KG1 (cell line): ENCODE data around the gene GTSF1L.
"Not testable (repeated sequence)": the region's sequence is repeated elsewhere in the genome, so short reads cannot be mapped to it uniquely, and the experiment has no call there.

Experiments used
- DNase-seq: peaks from one replicate; lab custom pipeline; 2025; lab: John Stamatoyannopoulos, UW

GTSF1L gene

GRCh38 chr20:43726811-43727338, at the start of gene GTSF1L:
TSS of gene GTSF1L (minus strand) at chr20:43727002. CDS start at chr20:43726694, 308 bp downstream.
- DNase-seq: no peak

DNA sequence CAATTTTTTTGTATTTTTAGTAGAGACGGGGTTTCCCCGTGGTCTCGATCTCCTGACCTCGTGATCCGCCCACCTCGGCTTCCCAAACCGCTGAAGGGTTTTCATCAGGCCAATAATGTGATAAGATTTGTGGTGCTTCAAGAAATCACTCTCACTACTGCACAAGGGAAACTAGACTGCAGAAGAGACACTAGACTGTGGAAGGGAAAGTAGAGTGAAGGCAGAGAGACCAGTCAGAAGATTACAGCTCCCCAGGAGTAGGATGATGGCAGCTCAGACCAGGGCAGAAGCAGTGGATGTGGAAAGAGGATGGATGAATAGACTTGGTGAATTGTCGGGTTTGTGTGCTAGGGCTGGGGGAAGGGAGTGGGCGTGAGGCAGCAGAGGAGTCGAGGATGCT, 48.0 kb upstream of the GTSF1L start:
- no peak for DNase-seq

- DNase-seq: no peak
These were observed 44.8 kb upstream of the GTSF1L start for GRCh38 chr20:43771503-43772190.

- no peak for DNase-seq
These were observed 43.5 kb upstream of the GTSF1L start for GRCh38 chr20:43770342-43770741.

DNA sequence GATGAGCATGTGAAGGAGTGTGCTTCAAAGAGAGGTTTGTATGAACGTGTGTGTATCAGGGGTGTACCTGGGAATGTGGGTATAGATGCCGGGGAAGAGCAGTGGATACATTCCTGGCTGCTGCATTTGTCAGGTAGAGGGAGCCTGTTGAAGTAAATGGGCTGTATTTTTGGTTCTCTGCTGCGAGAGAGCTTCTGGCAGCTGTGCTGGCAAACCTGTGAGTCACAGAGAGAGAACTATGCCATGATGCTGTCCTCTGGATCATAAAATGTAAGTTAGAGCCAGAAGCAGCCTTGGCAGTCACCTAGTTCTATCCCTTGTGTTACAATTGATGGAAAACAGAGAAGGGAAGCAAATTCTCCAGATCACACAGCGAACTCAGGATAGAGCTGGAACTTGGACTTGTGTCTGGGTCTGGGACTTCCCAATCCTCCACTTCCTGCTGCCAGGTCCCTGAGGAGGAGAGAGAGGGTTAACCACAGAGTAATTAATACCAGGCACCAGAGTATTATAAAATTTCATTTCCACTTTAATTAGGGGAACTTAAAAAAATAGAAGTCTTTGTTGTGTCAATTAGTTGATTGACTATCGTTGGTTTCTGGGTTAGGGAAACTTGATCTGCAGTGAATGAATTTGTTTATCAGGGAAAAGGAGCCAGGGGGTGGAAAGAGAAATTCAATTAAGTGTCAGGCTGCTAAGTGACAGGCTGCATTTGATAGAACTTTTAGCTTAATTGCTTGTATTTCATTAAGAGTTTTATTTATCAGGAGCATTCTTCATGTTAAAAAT, 41.1 kb upstream of the GTSF1L start:
- no peak for DNase-seq

DNA sequence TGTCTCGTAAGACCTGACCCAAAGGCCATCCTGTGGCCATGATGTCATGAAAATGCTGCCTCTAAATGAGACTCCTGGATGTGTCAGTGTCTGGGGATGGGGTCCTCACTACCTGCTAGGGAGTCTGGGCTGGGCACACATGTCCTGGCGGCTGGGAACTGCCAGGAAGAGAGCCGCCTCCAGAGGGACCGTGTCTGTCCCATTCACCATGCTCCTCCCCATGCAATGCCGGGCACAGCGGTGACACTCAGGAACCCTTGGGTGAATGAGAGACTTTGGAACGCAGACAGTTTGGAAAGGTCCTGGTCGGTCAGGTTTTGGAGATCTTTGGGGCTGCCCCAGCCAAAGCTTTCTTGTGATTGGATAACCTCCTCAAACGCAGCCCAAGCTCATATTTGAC, 40.1 kb upstream of the GTSF1L start:
- no peak for DNase-seq

- no peak for DNase-seq
These were observed 39.6 kb upstream of the GTSF1L start for GRCh38 chr20:43766385-43766784.

- no peak for DNase-seq
These were observed 39.1 kb upstream of the GTSF1L start for GRCh38 chr20:43765916-43766315.

- DNase-seq: no peak
These were observed 36.1 kb upstream of the GTSF1L start for GRCh38 chr20:43762911-43763310.

- no peak for DNase-seq
These were observed 34.9 kb upstream of the GTSF1L start for GRCh38 chr20:43761386-43762340.

DNA sequence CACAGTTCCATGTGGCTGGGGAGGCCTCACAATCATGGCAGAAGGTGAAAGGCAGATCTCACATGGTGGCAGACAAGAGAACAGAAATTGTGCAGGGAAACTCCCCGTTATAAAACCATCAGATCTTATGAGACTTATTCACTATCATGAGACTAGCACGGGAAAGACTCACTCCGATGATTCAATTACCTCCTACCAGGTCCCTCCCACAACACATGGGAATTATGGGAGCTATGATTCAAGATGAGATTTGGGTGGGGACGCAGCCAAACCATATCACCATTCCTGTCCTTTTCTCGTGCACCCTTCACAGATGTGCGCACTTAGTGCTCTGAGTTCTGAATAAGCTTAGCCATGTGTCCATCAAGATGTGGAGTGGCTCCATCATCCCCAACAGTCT, 31.1 kb upstream of the GTSF1L start:
- not testable (repeated sequence) for DNase-seq

DNA sequence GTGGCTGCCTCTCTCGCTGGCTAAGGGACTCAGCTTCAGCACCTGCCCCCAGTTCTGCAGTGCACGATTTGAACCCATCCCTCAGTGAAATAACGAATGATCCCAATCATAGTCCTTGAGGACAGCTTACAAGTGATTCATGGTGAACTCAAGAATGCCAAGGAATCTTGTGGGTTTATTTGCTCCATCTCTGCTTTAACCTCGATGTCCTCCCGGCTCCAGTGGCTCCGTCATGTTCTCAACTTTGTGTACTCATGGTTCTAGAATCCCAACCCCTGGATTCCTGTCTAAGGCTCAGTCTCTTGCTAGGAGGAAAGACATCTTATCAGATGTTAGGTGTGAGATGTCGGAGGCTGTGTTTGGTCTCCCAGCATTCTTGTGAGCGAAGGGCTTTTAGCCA, 29.0 kb upstream of the GTSF1L start:
- DNase-seq: no peak

DNA sequence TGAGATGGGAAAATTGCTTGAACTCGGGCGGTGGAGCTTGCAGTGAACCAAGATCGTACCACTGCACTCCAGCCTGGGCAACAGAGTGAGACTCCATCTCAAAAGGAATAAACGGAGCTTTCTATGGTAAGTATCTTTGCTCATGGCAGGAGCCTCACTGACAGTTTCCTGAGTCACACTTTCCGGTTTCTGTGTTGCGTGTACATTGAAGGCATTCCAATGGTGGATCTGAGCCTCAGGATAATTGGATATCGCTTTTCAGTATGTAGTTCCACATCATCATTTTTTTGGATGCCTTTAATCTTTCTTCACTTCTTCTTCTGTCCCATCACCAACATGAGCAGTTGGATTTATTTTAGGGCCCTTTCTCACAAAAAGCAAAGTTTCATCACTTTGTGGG, 28.6 kb upstream of the GTSF1L start:
- no peak for DNase-seq

DNA sequence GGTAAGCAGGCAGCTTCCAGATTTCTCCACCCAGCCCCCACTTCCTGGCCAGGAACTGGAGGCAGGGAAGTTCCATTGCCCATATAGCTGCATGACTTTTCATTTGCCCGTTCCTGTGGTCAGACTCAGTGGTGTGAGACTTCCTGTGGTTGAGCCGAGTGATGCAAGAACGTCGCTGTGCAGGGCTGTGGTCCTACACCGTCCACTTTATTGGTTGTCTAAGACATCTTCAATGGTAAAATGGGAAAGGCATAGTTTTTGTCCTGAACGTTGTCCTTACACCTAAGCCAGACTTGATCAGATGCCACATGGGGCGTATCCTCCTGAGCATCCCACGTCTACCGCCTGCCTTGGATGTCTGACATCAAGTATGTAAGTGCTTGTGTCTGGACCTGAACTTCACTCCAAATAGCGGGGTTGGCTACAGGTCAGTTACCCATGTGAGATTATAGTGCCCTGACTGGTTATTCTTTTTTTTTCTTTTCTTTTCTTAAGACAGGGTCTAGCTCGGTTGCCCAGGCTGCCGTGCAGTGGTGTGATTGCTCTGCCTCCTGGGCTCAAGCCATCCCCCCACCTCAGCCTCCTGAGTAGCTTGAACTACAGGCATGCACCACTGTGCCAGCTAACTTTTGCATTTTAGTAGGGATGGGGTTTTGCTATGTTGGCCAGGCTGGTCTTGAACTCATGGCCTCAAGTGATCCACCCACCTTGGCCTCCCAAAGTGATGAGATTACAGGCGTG, 25.9 kb upstream of the GTSF1L start:
- no peak for DNase-seq

DNA sequence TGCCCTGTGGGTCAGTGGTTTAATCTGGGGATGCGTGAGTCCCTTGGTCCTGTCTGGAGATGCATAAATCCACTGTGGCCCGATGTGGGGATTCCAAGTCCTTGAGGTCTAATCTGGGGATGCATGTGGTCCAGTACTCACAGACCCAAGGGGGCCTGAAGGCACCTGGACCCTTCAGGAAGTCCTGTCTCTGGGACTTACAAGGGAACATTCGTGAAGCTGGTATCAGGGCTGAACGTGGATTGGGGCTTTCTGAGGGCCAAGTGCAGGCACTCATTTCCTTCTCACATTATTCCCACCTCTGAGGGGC, 25.2 kb upstream of the GTSF1L start:
- no peak for DNase-seq

DNA sequence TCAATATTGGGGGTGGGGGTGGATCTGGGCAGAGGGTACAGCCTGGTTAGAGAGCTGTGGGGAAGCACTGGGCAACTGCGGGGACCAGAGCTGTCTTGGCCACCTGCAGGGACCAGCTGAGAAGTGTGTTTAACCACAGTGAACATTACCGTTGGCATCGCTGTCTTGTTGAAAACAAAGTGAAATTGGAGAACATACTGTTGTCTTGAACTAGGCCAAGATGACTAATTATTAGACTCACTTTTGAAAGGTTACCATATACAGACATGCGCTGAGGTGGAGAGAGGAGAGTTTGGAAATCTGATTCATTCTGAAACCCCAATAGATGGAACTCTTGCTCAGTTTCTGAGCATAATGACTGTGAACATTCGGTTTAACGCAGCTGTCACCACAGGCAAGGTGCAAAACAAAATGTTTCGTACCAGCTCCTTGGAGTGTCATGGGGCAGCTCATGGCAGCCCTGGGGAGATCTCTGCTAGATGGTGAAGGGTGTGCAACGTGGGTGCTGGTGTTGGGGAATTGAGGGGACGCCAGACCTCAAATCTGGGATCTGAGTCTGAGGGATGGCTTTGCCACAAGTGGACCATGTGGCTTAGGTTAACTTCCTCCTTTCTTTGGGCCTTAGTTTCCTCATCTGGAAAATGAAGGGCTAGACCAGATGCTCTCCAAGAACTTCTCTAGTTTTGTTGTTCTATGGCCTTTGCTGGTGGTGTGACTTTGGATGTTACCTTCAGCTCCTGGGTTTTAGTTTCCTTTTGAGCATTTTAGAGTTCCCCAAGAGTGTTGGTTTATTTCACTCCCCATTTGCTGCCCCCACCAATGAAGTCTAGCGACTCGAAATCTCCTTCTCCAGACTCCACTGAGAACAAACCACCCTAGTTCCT, 24.6 kb upstream of the GTSF1L start:
- no peak for DNase-seq

DNA sequence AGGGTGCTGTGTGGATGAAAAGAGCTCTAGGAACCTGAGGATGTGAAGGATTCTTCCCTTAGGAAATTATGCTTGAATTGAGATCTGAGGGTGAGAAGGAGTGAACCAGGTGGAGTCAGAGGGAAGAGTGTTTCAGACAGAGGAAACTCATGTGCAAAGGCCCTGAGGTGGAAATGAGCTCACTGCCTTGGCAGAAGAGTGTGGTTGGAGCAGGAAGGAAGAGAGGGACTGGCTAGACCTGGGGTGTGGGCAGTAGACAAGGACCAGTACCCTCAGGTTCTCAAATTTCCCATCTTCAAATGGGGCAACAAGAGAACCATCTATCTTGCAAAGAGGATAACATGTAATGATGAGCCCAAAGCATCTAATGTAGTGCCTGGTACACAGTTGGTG, 24.0 kb upstream of the GTSF1L start:
- DNase-seq: no peak

DNA sequence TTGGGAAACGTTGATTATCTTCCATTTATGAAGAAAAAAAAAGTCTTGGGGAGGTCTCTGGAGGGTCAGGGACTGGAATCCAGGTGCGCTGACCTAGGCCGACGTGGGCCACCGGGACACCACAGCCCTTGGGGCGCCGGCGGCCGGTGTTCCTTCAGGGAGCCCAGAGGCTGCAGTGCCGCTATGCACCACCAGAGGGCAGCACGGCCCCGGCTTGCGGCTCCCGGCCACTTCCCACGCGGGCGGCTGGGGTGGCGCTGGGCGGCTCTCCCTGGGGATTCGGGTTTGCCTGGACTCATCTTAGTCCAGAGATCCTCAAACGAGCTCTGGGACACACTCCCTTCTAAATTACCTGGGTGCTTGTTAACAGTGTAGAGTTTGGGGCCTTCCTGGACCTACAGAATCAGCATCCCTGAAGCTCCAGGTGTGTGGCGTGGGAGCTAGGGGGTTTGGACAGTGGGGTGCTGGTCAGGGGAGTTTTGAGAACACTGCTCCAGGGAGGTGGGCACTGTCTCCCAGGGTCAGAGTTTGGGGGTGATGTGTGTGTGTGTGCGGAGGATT, 23.0 kb upstream of the GTSF1L start:
- DNase-seq: peak; percentile 47

GRCh38 chr20:43748274-43748673, 21.5 kb upstream of the GTSF1L start:
- no peak for DNase-seq
